GM20431 (cell line): Measurements from ENCODE around the gene ZNF726.
"Not testable (repeated sequence)": the region's sequence is repeated elsewhere in the genome, so short reads cannot be mapped to it uniquely, and the experiment has no call there.

Source experiments
- in situ Hi-C: fragments of 300-500 bp; cut with MseI, MboI; formaldehyde crosslinking; loops from one replicate; pipeline ENCODE4 v1.15.0; 2020; ENCODE audit warnings: low sequenced_read_pairs; ENCODE audit not compliant: unreplicated experiment

The ZNF726 gene

DNA sequence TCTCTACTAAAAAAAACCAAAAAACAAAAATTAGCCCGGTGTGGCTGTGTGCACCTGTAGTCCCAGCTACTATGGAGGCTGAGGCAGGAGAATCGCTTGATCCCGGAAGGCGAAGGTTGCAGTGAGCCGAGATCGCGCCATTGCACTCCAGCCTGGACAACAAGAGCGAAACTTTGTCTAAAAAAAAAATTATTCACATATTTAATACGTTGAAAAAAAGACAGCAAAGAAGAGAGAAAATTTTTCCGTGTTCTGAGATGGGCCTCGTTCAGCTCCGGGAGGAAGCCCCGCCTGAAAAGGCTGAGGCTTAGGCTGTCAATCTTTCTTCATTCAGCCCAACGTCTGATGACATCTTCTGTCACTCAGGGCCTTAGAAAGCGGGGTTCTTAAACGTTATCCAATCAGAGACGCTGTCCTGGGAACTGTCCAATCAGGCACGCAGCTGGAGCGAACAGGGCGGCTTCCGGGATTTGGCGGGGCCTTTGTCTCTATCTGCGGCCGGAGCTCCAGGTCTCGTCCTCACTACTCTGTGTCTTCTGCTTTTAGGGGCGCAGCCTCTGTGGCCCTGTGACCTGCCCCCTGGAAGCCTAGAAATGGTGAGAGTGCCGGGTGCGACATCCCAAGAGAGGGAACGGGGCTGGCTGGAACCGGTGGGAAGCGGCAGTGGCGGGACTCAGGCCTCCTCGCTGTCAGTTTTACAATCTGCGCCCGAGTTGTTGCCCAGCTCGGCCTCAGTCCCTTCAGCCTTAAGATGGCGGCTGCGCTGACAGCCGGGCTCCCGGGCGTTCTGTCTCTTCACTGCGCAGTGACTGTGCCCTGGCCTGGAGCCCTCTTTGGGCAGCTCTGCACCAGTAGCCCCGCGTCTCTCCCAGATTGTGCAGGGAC lies at the start of gene ZNF726:
ZNF726 (plus strand) TSS at position 485 of the 885 bp plus-strand sequence; CDS start at position 594, 109 bp downstream.
- in situ Hi-C loops: no loop called here

DNA sequence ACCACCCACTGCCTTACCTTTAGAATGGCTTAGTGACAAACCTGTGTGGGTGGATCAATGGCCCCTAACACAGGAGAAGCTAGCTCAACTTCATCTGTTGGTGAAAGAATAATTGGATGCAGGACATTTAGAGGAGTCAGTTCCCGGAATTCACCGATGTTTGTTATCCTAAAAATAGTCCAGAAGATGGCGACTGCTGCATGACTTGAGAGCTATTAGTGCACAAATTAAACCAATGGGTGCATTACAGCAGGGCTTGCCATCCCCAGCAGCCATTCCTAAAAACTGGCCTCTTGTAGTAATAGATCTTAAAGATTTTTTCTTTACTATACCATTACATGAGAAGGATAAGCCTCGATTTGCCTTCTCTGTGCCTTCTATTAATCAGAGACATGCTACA lies 46.8 kb upstream of the ZNF726 start:
- in situ Hi-C loops: no loop called here

DNA sequence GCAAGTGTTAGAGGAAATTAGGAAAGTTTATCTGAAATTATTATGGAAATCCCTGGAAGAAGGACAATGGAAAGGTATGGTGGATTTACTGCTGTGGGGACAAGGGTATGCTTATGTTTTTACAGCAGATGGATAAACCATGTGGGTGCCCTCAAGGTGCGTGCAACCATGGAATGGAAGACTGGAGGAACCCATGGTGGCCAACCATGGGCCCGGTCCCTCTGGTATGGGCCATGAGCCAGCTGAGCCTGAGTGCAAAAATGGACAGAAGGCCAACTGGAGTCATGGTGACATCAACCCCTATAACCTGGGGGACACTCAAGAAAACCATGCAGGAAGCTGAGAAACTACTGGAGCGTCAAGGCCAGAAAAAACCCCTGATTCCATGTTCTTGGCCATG lies 46.1 kb upstream of the ZNF726 start:
- in situ Hi-C loops: no loop called here

DNA sequence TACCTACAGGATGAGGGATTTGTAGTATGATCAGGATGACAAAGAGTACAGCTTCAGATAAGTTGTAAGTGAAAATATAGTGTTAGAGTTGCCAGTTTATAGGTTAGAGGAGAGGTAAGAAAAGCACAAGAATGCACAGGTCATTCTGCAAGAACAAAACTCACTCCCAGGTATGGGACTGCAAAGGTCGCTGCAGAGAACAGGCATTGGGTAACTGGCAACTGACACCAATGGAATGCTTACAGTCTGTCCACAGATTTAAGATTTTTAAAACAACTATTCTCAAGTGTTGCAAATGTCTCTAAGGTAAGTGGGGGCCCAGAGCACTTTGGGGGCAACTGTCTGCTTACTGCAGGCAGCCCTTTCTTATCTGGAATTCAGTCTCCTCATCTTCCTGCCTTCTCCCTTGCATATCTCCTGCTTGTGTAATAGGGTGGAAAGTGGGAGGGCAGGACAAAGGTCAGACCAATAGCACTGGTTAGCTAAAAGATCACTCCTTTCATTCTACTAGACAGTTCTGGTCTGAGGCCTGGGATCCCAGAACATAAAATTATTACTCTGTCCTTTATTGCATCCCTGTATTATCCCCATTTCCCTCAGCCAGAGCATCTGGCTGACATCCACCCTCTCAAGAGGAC lies 42.3 kb upstream of the ZNF726 start:
- in situ Hi-C loops: no loop called here

DNA sequence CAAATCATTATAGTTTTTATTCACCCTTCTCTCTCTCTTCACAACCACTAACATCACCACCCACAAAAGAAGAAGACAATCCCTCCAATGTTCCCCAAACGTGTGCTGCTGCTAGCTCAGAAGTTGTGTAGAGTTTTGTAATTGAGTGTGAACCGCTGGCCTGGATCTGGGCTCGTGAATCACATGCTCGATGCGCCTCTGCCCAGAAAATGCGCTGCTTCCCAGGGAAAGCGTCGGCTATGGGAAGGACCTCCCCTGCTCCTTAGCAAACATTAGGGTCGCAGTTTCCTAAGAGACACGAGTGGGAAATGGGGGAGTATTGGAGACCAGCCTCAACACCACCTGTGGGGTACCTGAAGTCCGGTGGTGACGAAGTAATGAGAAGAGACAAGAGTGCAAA lies 38.4 kb upstream of the ZNF726 start:
- in situ Hi-C loops: no loop called here

DNA sequence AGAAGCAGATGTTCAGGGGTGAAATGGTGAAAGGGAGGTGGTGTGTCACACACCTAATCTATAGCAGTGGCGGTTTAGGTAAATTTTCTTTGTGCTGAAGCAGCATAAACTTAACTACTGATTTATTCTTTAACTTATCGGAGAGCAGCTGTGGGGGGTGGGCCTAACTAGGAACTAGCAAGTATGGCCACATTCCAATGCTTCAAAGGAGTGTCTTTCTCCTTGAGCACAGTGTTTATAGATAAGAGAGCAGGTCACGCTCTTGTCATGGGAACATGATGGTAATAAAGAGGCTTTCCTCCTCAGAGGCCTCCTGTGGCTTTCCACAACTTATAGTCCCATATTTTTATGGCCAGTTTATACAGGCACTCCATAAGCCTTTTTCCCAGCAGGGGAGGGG lies 37.9 kb upstream of the ZNF726 start:
- in situ Hi-C loops: not testable (repeated sequence)

DNA sequence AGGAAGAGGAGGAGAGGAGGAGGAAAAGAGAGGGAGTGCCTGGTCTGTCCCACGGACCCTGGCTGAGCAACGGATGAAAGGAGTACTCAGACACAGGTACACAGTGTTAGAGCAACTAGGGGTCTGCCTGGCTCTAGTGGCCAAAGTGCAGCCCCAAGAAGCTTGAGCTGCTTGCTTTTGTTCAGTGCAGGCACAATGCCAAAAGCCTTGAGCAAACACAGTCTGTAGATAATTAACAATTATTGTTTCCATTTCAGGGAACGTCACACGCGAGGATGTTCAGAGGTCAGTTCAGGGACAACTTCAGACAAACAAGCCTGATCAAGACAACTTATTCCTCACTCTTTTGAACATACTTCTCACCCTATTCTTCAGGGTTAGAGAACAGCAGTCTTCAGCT lies 32.2 kb upstream of the ZNF726 start:
- in situ Hi-C loops: no loop called here

DNA sequence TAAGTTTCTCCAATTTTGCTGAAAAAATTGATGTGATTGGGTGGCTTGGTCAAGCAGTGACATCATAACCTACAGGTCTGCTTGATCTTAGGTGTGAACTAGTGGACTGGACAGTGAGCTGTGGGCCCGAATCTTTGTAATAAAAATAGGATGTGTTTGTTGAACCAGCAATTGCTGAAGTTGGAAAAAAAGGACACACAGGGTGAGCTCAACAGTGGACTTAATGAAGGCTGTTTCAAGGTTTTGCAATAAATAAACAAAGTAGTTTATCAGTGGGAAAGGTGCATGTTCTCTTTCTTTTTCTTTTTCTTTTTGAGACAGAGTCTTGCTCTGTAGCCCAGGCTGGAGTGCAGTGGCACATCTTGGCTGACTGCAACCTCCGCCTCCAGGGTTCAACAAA lies 30.3 kb upstream of the ZNF726 start:
- in situ Hi-C loops: no loop called here

DNA sequence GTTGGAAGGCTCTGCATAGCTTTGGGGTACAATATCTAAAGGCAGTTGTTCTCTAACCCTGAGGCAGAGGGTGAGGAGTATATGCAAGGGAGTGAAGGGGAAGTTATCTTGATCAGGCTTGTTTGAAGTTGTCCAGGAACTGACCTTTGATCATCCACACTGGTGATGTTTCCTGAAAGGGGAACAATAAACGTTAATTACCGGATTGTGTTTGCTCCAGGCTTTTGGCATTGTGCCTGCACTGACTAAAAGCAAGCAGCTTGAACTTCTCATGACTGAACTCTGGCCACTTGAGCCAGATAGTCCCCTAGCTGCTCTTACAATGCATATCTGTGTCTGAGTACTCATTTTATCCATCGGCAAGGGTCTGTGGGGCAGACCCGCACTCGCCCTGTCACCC lies 27.0 kb upstream of the ZNF726 start:
- in situ Hi-C loops: no loop called here

DNA sequence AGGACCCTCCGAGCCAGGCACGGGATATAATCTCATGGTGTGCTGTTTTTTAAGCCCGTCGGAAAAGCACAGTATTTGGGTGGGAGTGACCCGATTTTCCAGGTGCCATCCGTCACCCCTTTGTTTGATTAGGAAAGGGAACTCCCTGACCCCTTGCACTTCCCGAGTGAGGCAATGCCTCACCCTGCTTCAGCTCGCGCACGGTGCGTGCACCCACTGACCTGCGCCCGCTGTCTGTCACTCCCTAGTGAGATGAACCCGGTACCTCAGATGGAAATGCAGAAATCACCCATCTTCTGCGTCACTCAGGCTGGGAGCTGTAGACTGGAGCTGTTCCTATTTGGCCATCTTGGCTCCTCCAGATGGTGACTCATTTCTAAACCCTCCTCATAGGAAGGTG lies 18.6 kb upstream of the ZNF726 start:
- in situ Hi-C loops: not testable (repeated sequence)

DNA sequence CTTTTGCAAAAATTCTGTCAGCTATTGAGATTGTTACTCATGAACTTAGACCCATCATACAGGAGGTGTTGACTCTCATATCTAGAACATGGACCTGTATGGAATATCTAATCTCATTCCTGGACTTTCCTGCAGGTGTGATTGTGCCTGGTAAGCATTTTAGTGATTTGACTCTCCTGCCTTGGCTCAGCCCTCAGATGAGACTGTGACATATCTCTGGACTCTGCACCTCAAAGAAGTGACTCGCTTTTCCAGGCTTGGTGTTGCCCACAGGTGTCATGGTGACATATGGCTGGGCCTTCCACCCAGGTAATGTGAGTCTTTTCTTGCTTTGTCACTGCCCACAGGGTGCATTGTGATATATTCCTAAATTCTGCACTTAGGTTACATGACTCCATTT lies 17.8 kb upstream of the ZNF726 start:
- in situ Hi-C loops: no loop called here

DNA sequence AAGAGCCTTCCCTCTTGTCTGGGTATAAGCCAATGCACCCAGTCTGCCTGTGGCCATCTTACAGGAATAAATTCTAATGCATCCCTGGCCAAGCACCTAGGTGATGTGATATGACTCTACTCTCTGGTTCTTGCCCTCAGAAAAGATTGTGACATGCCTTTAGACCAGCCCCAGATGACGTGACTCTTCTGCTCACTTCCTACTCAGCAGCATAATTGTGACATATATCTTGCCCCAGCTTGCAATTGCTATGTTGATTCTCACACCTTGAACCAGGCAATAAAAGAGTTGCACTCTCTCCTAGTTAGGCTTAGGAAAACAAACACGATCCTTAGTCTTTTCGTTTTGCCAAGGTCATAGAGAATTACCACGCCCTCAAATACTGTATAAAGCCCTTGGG lies 13.3 kb upstream of the ZNF726 start:
- in situ Hi-C loops: no loop called here

DNA sequence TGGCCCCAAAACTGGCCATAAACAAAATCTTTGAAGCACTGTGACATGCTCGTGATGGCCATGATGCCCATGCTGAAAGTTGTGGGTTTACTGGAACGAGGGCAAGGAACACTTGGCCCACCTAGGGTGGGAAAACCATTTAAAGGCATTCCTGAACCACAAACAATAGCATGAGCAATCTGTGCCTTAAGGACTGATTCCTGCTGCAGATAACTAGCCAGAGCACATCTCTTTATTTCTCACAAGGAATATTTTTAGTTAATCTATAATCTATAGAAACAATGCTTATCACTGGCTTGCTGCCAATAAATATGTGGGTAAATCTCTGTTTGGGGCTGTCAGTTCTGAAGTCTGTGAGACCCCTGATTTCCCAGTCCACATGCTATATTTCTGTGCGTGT lies 10.3 kb upstream of the ZNF726 start:
- in situ Hi-C loops: no loop called here

DNA sequence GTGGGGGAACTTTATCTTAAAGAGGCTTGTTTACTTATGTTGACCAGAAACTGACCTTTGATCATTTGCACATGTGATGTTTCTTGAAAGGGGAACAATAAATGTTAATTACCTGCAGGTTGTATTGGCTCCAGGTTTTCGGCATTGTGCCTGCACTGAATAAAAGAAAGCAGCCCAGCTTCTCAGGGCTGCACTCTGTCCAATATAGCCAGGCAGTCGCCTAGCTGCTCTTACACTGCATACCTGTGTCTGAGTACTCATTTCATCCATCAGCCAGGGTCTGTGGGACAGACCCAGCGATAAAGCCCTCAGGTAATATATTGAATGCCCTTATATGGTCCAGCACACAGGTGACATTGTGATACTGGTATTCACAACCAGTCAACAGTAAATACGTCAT lies 8.9 kb upstream of the ZNF726 start:
- in situ Hi-C loops: no loop called here

DNA sequence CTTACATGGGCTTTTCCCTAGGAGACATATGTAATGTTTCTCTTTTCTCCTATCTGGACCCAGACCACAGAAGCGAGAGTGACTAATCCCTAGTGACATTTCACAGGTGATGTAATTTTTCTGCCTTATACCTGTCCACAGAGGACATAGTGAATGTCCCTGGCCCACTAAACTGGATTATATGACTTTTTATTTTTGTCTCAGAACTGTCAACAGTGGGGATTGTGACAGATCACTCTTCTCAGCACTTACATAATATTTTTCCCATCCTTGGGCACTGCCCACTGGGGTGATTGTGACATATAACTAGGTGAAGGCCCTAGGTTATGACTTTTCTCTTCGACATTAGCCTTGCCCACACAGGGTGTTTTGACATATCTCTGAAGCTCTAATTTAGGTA lies 7.9 kb upstream of the ZNF726 start:
- in situ Hi-C loops: no loop called here

DNA sequence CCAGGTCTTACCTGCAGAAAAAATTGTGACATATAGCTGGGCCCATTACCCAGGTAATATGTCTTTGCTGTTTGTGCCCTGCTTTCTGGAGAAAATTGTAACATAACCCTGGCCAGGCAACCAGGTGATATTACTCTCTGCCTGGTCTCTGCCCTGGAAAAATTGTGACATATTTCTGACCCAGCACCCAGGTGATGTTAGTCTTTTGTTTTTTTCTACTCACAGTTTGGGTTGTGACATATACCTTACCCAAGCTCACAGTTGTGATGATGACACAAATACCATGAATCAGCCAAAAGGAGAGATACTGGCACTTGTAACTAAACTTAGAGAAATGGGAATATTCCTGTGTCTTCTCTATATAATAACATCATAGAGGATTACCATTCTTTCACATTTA lies 6.5 kb upstream of the ZNF726 start:
- in situ Hi-C loops: no loop called here

DNA sequence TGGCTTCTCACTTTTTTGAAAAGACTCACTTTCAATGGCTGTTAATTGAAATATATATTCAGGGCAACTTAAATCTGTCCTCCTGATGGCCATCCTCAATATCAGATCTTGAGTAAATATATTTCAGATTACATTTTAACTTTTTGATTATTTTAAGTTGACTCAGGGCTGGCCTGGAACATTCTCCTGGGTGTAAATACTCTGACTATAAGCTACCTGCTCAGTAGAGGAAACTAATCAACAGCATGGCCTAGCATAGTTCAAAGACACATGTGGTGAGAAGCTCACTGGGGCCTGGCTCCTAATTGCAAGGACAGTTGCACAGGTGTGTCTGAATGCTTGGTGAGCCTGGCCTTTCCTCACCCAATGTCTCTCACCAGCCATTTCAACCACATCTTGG lies 5.5 kb upstream of the ZNF726 start:
- in situ Hi-C loops: no loop called here

DNA sequence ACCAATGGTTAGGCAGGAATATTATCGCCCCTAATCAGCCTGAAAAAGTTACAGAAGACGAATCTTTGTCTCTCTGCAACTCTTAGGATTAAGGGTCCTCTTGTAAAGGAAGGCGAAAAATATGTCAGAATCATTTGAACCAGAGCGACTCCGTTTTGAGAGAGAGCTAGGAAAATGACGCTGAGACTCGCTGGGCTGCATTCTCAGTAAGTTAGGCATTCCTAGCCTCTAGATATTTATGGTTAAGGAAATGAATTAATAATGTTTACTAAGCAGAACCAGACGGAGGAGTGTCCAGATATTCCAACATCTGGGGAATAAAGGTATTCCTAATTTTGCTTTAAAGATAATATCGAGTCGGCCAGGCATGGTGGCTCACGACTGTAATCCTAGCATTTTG lies 755 bp upstream of the ZNF726 start:
- in situ Hi-C loops: no loop called here

DNA sequence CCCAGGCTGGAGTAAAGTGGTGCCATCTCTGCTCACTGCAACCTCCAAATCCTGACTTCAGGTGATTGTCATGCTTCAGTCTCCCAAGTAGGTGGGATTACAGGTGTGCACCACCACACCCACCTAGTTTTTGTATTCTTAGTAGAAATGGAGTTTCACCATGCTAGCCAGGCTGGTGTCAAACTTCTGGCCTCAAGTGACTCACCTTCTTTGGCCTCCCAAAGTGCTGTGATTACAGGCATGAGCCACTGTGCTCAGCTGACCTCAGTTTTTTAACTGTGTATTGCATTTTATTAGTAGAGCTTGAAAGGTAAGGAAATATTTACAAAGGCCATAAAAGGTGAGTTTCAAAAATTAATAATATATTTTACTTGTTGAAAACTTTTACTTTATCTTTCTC lies 2.3 kb downstream of the ZNF726 start:
- in situ Hi-C loops: no loop called here

DNA sequence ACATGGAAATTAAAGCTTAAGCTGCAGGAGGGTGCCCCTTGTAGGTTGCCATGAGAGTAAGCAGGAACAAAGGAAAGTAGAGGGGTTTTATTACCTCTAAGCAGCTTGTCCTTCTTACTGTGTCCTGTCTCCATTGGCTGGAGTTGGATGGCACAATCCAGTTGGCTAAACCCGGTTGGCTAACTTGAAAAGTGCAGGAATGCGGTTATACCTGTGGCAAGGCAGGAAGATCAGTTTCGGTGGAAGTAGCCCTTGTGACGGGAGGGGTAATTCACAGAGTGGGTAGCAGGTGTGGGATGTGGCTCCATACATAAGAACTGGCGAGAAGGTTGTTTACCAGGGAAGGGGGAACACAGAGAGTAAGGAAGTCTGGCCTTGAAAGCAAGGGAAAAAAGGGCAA lies 3.2 kb downstream of the ZNF726 start:
- in situ Hi-C loops: no loop called here

DNA sequence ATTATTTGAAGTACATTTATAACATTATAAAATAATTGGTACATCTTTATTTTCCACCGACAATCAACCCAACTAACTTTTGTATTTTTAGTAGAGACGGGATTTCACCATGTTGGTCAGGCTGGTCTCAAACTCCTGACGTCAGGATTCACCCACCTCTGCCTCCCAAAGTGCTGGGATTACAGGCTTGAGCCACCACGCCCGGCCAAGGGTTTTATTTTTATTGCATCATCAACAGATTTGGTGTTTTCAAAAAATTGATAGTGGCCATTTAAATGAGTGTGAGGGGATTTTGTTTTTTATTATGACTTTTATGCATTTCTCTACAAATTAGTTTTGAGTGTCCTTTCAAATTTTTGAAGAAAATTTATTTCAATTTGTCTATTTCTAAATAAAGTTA lies 10.6 kb downstream of the ZNF726 start:
- in situ Hi-C loops: no loop called here

DNA sequence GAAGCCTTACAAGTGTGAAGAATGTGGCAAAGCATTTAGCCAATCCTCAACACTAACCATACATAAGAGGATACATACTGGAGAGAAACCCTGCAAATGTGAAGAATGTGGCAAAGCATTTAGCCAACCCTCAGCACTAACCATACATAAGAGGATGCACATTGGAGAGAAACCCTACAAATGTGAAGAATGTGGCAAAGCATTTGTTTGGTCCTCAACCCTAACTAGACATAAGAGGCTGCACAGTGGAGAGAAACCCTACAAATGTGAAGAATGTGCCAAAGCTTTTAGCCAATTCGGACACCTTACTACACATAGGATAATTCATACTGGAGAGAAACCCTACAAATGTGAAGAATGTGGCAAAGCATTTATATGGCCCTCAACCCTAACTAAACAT lies 18.2 kb downstream of the ZNF726 start:
- in situ Hi-C loops: no loop called here
